Activated CD8-positive, alpha-beta T cell treated with anti-CD3 and anti-CD28 coated beads for 36 hours (primary cell): ENCODE results near the gene SKA2. TPM values are rescaled to one million over a fixed set of nuclear protein-coding genes. Genes with fewer than 3 reads are reported as not detected.
A peak's percentile ranks its signal among the peaks of the same experiment; 100 is the strongest.

ENCODE experiments used
- ATAC-seq: fragments of 200-7000 bp; cut with Tn5 transposase; one replicate; pipeline ENCODE4 v1.10.0; 2021; ENCODE audit warnings: mild to moderate bottlenecking, moderate library complexity
- CTCF ChIA-PET: fragments of 350-600 bp; sonication (Branson Sonifier 250); formaldehyde crosslinking; loops from one replicate; lab custom pipeline; 2021; ENCODE audit warnings: antibody characterized with exemption; lab: Charles Lee
- POLR2A ChIA-PET: fragments of 350-600 bp; sonication (Branson Sonifier 250); formaldehyde crosslinking; loops from one replicate; lab custom pipeline; 2021; ENCODE audit warnings: antibody characterized with exemption; lab: Charles Lee
- DNase-seq: peaks from one replicate; pipeline ENCODE4 v3.0.0-alpha.2; 2020
- H3K27ac Mint-ChIP-seq: one replicate; pipeline ENCODE4 v1.8.0; 2021; ENCODE audit warnings: mild to moderate bottlenecking, mixed read lengths
- H3K27me3 Mint-ChIP-seq: one replicate; pipeline ENCODE4 v1.8.0; 2021; ENCODE audit warnings: mixed read lengths
- H3K36me3 Mint-ChIP-seq: one replicate; pipeline ENCODE4 v1.8.0; 2021; ENCODE audit warnings: low read depth, mixed read lengths
- H3K4me1 Mint-ChIP-seq: one replicate; pipeline ENCODE4 v1.8.0; 2021; ENCODE audit warnings: low read depth, mixed read lengths
- H3K4me3 Mint-ChIP-seq: one replicate; pipeline ENCODE4 v1.8.0; 2021; ENCODE audit warnings: mild to moderate bottlenecking, moderate library complexity, mixed read lengths
- H3K9me3 Mint-ChIP-seq: one replicate; pipeline ENCODE4 v1.8.0; 2021; ENCODE audit warnings: mixed read lengths
- CTCF ChIP-seq: fragments of 200-600 bp; IDR thresholded peaks from one replicate; pipeline ENCODE4 v1.8.0; 2022; ENCODE audit warnings: antibody characterized with exemption, mild to moderate bottlenecking
- intact Hi-C: fragments of 100-400 bp; cut with micrococcal nuclease; formaldehyde crosslinking; loops from one replicate; pipeline ENCODE4 v1.10.0; 2022
- microRNA-seq: library from miRNA; unstranded; fragments of <30 nt; microRNA quantifications from one replicate; pipeline ENCODE4 v1.2.0, GENCODE V29; 2022; ENCODE audit warnings: borderline microRNAs expressed, borderline replicate concordance
- total RNA-seq, 2 experiments: library from RNA; stranded (reverse); gene quantifications; one replicate each; pipeline ENCODE4 v1.2.3, GENCODE V29; 2021

Gene SKA2
- total RNA-seq, 2 experiments from 2014 or later, result 59.1 to 68.4 TPM

DNA sequence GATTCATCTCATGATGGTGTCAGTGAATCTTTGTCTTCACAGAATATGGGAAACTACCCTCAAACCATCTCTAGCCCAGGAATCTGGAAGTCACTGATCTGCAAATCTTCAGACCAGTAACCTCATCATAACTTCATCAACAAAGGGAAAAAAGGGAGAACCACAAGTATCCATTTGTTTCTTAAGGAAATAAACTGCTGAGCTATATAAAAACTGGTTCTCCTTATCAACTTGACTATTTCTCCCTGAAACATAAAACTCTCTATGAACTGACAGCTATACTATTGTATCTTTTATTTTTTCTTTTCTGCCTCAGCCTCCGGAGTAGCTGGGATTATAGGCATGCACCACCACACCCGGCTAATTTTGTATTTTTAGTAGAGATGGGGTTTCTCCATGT is 87.6 kb downstream of the SKA2 start:
- CTCF ChIA-PET, result no interaction called here
- Mint-ChIP-seq H3K27me3 (no peaks in the 10 kb centered on the region), H3K9me3 (no peaks in the 10 kb centered on the region), H3K27ac (no peak overlapping the region), H3K4me1 (no peaks in the 10 kb centered on the region), H3K36me3 (peaks cover 33% of the 10 kb centered on the region), H3K4me3 (no peak overlapping the region)
- DNase-seq (no peak), ATAC-seq (no peak)
- POLR2A ChIA-PET, result no interaction called here
- no peak for TF ChIP-seq CTCF
- intact Hi-C loops, result no loop called here

GRCh38 chr17:59062509-59062908 is 92.5 kb downstream of the SKA2 start:
- POLR2A ChIA-PET, result no interaction called here
- peaks cover 19% of the 10 kb centered on the region for H3K36me3 Mint-ChIP-seq
- ATAC-seq (no peak), DNase-seq (no peak)
- H3K27me3 Mint-ChIP-seq, result no peaks in the 10 kb centered on the region
- CTCF ChIA-PET, result no interaction called here
- H3K27ac Mint-ChIP-seq, result no peak overlapping the region
- no peaks in the 10 kb centered on the region for H3K9me3 Mint-ChIP-seq
- H3K4me3 Mint-ChIP-seq, result no peak overlapping the region
- no peaks in the 10 kb centered on the region for H3K4me1 Mint-ChIP-seq
- TF ChIP-seq CTCF, result no peak
- intact Hi-C loops, result no loop called here

Small RNAs within 50 kb of the gene (microRNA-seq; reads per million reads assigned to microRNA genes)
- 47.8 reads per million, percentile 57 among the genes with 10 or more reads in this experiment for gene MIR301A
- 1,312 reads per million, percentile 90 among the genes with 10 or more reads in this experiment for gene MIR454

Other genes with a start within 250 kb of the SKA2 start
- gene TRIM37, start 48.3 kb downstream of the SKA2 start, total RNA-seq, result 10 to 100 TPM; 23.9 to 24.8 TPM
- gene PRR11, start 560 bp upstream of the SKA2 start, total RNA-seq, result 10 to 100 TPM; 66.6 to 67.5 TPM
- gene SMG8, start 54.8 kb upstream of the SKA2 start, total RNA-seq, result 10 to 100 TPM; 16.2 to 16.5 TPM
- gene GDPD1, start 65.3 kb upstream of the SKA2 start, total RNA-seq, result 1 to 10 TPM; 1.3 to 2.0 TPM
- gene YPEL2, start 176.5 kb upstream of the SKA2 start, total RNA-seq, result 1 to 10 TPM; 4.2 to 4.9 TPM